HepG2 (cell line): ENCODE data around the gene ELOVL7. TPM values are rescaled to one million over a fixed set of nuclear protein-coding genes. Genes with fewer than 3 reads are reported as not detected.

Source experiments
- IRF1 ChIP-seq: sonication (generic); formaldehyde crosslinking; IDR thresholded peaks from 2 replicates; pipeline ENCODE4 v1.4.0; 2020; ENCODE audit warnings: low read depth, mild to moderate bottlenecking, missing genetic modification reagents
- LRRFIP1 ChIP-seq: sonication (generic); formaldehyde crosslinking; conservative IDR thresholded peaks from 2 replicates; pipeline ENCODE4 v1.4.0; 2020; ENCODE audit warnings: missing genetic modification reagents
- NONO ChIP-seq, 2 experiments: fragments of 450-650 bp in 1 of 2; sonication (generic) in 1 of 2; formaldehyde crosslinking in 1 of 2; IDR thresholded peaks in 1 of 2; conservative IDR thresholded peaks in 1 of 2; 2 replicates each; pipeline versions ENCODE4 v1.6.1 to v1.8.0; 2017 to 2022; ENCODE audit warnings: mild to moderate bottlenecking in 1 of 2, missing genetic modification reagents in 1 of 2, moderate library complexity in 1 of 2
- SRSF9 ChIP-seq: fragments of 200-400 bp; formaldehyde crosslinking; IDR thresholded peaks from 2 replicates; pipeline ENCODE4 v1.6.1; 2018; ENCODE audit warnings: borderline replicate concordance, mild to moderate bottlenecking, low read depth, low read length; ENCODE audit not compliant: insufficient read depth, poor library complexity, severe bottlenecking
- ZBTB8A ChIP-seq: sonication (generic); formaldehyde crosslinking; IDR thresholded peaks from 2 replicates; pipeline ENCODE4 v1.4.0; 2020; ENCODE audit warnings: mild to moderate bottlenecking, low read depth, missing genetic modification reagents, borderline replicate concordance
- ZC3H13 ChIP-seq: sonication (generic); formaldehyde crosslinking; IDR thresholded peaks from 2 replicates; pipeline ENCODE4 v1.8.1; 2023; ENCODE audit warnings: mild to moderate bottlenecking, missing genetic modification reagents, moderate library complexity
- ZNF124 ChIP-seq: sonication (generic); formaldehyde crosslinking; IDR thresholded peaks from 2 replicates; pipeline ENCODE4 v1.4.0; 2020; ENCODE audit warnings: missing genetic modification reagents
- ZNF253 ChIP-seq: sonication (generic); formaldehyde crosslinking; IDR thresholded peaks from 2 replicates; pipeline ENCODE4 v1.8.0; 2022; ENCODE audit warnings: mild to moderate bottlenecking, missing genetic modification reagents, borderline replicate concordance
- ZNF296 ChIP-seq: sonication (generic); formaldehyde crosslinking; conservative IDR thresholded peaks from 2 replicates; pipeline ENCODE4 v1.5.0; 2020; ENCODE audit warnings: mild to moderate bottlenecking, missing genetic modification reagents
- ZNF460 ChIP-seq: sonication (generic); formaldehyde crosslinking; IDR thresholded peaks from 2 replicates; pipeline ENCODE4 v1.5.1; 2020; ENCODE audit warnings: missing genetic modification reagents, mild to moderate bottlenecking, borderline replicate concordance
- ZNF503 ChIP-seq: sonication (generic); formaldehyde crosslinking; IDR thresholded peaks from 2 replicates; pipeline ENCODE4 v1.4.0; 2020; ENCODE audit warnings: missing genetic modification reagents
- ZNF619 ChIP-seq: sonication (generic); formaldehyde crosslinking; IDR thresholded peaks from 2 replicates; pipeline ENCODE4 v1.4.0; 2020; ENCODE audit warnings: mild to moderate bottlenecking, missing genetic modification reagents
- ZNF75D ChIP-seq: sonication (generic); formaldehyde crosslinking; IDR thresholded peaks from 2 replicates; pipeline ENCODE4 v1.8.1; 2023; ENCODE audit warnings: missing genetic modification reagents, mild to moderate bottlenecking, borderline replicate concordance
- polyA plus RNA-seq, 8 experiments: library from polyadenylated mRNA; depleted of rRNA in 3 of 8; stranded (reverse) in 7 of 8; unstranded in 1 of 8; fragments of >200 nt; fragmentation: Illumina TruSeq in 4 of 8; extraction: Trizol in 4 of 8; gene quantifications; 2 replicates each; pipeline versions ENCODE4 v1.2.1 to v1.2.3, GENCODE V29; 2011 to 2016; ENCODE audit warnings: low read depth in 4 of 8, missing spikeins in 1 of 8, mixed read lengths in 1 of 8; ENCODE audit not compliant: insufficient read depth in 1 of 8
- total RNA-seq, 5 experiments: library from RNA; depleted of rRNA; stranded (reverse); fragments of >200 nt; fragmentation: Illumina TruSeq; extraction: Trizol; gene quantifications; 2 replicates each; pipeline ENCODE4 v1.2.3, GENCODE V29; 2016; ENCODE audit warnings: low read depth in 1 of 5
- TF ChIP-seq, protein P1 (sequence below): sonication (generic); formaldehyde crosslinking; IDR thresholded peaks from 2 replicates; pipeline ENCODE4 v1.4.0; 2020; ENCODE audit warnings: missing genetic modification reagents, borderline replicate concordance
- TF ChIP-seq, protein P2 (sequence below), 2 experiments: sonication (generic) in 1 of 2; formaldehyde crosslinking in 1 of 2; IDR thresholded peaks; 2 replicates each; pipeline versions ENCODE4 v1.5.1 to v1.6.1; 2011 to 2020; ENCODE audit warnings: borderline replicate concordance in 1 of 2, low read depth in 1 of 2, low read length in 1 of 2, mild to moderate bottlenecking in 1 of 2, missing genetic modification reagents in 1 of 2, moderate library complexity in 1 of 2

The ELOVL7 gene
- total and polyA plus RNA-seq, 2 of the 13 experiments (the other 11 are each of a cell fraction or from before 2014, with no cell fraction given) = 4.5 to 7.3 TPM

DNA sequence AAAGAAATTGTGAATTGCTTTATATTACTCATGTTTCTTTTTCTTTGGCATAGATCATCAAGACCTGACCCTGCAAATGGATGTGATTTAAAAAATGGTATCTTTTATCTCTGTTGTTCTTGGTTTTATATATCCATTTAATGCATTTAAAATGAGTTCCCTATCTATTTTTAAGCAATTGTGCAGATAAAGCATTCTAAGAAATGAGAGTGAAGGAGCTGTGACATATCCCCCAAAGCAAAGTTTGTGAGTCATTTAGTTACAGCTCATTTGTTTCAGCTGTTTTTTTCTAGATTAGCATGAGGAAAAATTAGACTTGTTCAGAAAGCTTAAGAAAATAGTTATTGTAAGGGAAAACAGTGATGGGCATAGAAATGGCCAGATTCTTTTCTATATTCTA lies 7.6 kb upstream of the ELOVL7 start (continued):
- TF ChIP-seq ZNF75D (CRISPR knock-in tag) = no peak
- no peak for TF ChIP-seq ZC3H13 (CRISPR knock-in tag)
- no peak for TF ChIP-seq ZNF253 (CRISPR knock-in tag)
- TF ChIP-seq, protein P1, sequence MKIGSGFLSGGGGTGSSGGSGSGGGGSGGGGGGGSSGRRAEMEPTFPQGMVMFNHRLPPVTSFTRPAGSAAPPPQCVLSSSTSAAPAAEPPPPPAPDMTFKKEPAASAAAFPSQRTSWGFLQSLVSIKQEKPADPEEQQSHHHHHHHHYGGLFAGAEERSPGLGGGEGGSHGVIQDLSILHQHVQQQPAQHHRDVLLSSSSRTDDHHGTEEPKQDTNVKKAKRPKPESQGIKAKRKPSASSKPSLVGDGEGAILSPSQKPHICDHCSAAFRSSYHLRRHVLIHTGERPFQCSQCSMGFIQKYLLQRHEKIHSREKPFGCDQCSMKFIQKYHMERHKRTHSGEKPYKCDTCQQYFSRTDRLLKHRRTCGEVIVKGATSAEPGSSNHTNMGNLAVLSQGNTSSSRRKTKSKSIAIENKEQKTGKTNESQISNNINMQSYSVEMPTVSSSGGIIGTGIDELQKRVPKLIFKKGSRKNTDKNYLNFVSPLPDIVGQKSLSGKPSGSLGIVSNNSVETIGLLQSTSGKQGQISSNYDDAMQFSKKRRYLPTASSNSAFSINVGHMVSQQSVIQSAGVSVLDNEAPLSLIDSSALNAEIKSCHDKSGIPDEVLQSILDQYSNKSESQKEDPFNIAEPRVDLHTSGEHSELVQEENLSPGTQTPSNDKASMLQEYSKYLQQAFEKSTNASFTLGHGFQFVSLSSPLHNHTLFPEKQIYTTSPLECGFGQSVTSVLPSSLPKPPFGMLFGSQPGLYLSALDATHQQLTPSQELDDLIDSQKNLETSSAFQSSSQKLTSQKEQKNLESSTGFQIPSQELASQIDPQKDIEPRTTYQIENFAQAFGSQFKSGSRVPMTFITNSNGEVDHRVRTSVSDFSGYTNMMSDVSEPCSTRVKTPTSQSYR (CRISPR knock-in tag) = no peak
- TF ChIP-seq NONO (IDR thresholded peaks at IDR 0.05) = no peak
- TF ChIP-seq NONO (CRISPR knock-in tag; conservative IDR thresholded peaks at IDR 0.05) = no peak
- no peak for TF ChIP-seq ZNF124 (CRISPR knock-in tag)
- no peak for TF ChIP-seq ZBTB8A (CRISPR knock-in tag)
- no peak for TF ChIP-seq ZNF619
- no peak for TF ChIP-seq ZNF503 (CRISPR knock-in tag)
- TF ChIP-seq ZNF460 (CRISPR knock-in tag) = no peak
- no peak for TF ChIP-seq IRF1 (CRISPR knock-in tag)
- TF ChIP-seq LRRFIP1 (CRISPR knock-in tag) = no peak
- TF ChIP-seq ZNF296 (CRISPR knock-in tag) = no peak
- TF ChIP-seq SRSF9 = no peak
- TF ChIP-seq, protein P2, sequence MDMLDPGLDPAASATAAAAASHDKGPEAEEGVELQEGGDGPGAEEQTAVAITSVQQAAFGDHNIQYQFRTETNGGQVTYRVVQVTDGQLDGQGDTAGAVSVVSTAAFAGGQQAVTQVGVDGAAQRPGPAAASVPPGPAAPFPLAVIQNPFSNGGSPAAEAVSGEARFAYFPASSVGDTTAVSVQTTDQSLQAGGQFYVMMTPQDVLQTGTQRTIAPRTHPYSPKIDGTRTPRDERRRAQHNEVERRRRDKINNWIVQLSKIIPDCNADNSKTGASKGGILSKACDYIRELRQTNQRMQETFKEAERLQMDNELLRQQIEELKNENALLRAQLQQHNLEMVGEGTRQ (IDR thresholded peaks at IDR 0.05; ENCODE audit: low read depth, low read length) = no peak
- TF ChIP-seq, protein P2 (CRISPR knock-in tag; IDR thresholded peaks at IDR 0.05; ENCODE audit: borderline replicate concordance) = no peak
- TF ChIP-seq, all 625 proteins: peak for 0
